ENCODE results near the gene KCTD18.

DNA sequence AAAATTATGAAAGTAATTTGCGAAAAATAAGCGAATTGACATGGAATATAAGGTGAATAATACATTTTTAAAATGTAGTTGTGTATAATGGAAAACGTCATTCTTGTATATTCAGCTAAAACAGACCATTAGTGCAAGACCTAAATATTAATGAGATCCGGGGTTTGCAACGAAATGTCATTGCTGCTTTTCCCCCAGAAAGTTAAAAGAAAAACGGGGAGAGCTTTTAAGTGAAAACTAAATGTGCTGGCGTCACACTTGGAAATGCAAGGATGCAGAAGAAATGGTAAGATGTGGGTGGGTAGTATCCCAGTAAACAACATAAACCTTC lies 15.6 kb upstream of the KCTD18 start:
- no peak for TF ChIP-seq EZH2 (IDR thresholded peaks at IDR 0.05; ENCODE audit: insufficient read depth, poor library complexity, severe bottlenecking)
- no peak for TF ChIP-seq EZH2phosphoT487 (IDR thresholded peaks at IDR 0.05; ENCODE audit: insufficient read depth, low read depth)
